Forelimb muscle (tissue), 1 donor: ENCODE data around the gene PRAMEF15. TPM values are rescaled to one million over a fixed set of nuclear protein-coding genes. Genes with fewer than 3 reads are reported as not detected.
"Not testable (repeated sequence)": the region's sequence is repeated elsewhere in the genome, so short reads cannot be mapped to it uniquely, and the experiment has no call there.

Experiments used
- DNase-seq: peaks from one replicate; pipeline ENCODE4 v3.0.0-alpha.2; 2013; ENCODE audit warnings: low read depth
- polyA plus RNA-seq: library from polyadenylated mRNA; unstranded; fragments of 120-200 nt; gene quantifications from one replicate; pipeline ENCODE4 v1.2.1, GENCODE V29; 2013; ENCODE audit not compliant: insufficient read length

PRAMEF15 gene
- polyA plus RNA-seq, result not detected

DNA sequence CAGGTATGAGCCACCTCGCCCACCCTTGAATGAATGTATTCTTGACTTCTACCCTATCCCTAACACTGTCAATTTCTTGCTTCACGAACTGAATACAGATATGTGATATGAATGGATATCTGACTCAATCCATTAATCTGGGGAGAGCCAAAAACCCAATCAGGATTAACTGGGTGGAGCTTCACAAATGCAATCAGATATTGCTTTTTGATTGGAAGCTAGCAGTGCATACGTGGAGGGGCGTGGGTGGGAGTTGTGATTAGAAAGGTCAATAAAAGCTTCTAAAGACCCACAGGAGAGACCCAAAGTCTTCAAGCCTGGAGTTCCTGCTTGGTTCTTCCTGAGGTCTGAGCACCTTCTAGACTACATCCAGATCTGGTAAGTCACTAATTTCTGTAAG lies at the start of gene PRAMEF15:
Gene PRAMEF15, plus strand, starts transcription at position 301 of the 400 bp plus-strand sequence. CDS start 2,827 bp downstream, outside the sequence.
- DNase-seq, result not testable (repeated sequence)

- not testable (repeated sequence) for DNase-seq
Measured at GRCh38 chr1:13277016-13277415, 38.4 kb upstream of the PRAMEF15 start.

DNA sequence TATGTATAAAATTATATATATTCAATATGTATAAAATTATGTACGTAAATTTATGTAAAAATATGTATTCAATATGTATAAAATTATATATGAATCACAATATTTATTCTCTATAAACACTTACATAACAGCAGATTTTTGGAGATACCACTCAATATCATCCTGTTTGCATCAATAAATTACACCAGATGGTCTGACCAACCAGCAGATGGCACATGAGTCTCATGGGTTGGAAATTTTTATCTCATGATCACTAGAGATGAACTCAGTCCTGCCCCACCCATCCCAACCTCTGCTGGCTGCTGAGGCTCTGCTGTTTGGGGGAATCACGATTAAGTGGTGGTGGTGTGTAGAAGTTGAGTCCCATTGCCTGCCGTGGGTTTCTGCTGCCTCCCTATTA lies 35.8 kb upstream of the PRAMEF15 start:
- DNase-seq, result not testable (repeated sequence)

GRCh38 chr1:13285037-13285436 lies 30.3 kb upstream of the PRAMEF15 start, which contains the start of gene PRAMEF8:
Gene PRAMEF8 (minus strand): TSS chr1:13285137. CDS start chr1:13284091, 1,046 bp downstream.
- not testable (repeated sequence) for DNase-seq

DNA sequence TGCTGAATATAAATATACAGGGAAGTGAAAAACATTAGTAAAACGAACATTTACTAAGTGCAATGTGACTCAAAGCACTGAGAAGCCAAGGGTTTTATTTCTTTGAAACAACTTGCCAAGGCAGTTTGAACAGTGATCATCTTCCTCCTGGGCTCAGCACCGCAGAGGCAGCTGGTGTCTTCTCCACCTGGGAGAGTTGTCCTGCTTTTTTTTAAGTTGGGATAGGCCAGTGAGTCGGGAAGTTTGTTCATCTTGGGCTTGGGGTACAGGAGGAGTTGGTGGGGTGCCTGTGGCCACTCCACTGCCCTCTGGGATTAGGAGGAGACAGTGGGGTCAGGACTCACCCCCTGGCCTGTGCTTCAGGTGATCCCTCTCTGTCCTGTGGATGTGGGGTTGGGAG lies 26.4 kb upstream of the PRAMEF15 start:
- DNase-seq, result not testable (repeated sequence)

DNA sequence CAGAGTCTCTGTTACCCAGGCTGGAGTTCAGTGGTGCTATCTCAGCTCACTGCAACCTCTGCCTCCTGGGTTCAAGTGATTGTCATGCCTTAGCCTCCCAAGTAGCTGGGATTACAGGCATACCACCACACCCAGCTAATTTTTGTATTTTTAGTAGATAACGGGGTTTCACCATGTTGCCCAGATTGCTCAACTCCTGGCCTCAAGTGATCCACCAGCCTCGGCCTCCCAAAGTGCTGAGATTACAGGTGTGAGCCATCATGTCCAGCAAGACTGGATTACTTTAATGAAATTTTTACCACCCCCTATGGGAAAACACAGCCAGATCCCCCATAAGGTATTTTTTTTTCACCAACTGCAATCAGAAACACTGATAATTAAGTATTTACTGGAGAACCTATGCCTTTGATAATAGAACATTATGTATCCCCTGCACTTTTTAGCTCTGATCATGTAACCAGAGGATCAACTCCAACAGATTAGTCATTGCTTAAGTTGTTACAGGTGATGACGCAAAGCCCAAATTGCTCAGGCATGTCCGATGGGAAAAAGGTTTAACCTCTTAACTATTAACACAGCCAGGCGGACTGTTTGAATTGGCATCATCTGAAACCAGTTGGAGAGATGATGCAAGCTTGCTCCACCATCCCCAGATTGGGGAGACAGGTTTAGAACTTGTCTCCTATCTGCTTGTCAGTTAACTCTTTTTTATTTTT lies 18.0 kb upstream of the PRAMEF15 start:
- not testable (repeated sequence) for DNase-seq

GRCh38 chr1:13298699-13299098 lies 16.7 kb upstream of the PRAMEF15 start:
- DNase-seq, result not testable (repeated sequence)

DNA sequence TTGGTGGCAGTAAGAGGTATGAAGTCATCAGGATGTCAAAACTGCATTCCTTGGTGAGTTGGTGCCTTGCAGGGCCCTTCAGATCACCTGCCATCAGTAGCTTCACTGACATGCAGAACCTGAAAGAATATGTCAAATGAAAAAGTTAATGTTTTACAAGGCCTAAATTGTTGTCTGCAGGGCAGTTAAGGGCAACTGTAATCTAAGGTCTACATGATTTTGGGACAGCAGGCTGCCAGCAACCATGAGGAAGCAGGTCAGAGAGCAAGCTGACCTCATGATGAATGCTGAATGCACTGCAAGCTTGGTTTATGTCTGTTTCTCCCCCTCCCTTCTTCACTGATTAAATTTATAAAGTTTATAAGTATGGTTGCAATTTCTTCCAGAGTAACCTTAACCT lies 13.2 kb upstream of the PRAMEF15 start:
- not testable (repeated sequence) for DNase-seq

DNA sequence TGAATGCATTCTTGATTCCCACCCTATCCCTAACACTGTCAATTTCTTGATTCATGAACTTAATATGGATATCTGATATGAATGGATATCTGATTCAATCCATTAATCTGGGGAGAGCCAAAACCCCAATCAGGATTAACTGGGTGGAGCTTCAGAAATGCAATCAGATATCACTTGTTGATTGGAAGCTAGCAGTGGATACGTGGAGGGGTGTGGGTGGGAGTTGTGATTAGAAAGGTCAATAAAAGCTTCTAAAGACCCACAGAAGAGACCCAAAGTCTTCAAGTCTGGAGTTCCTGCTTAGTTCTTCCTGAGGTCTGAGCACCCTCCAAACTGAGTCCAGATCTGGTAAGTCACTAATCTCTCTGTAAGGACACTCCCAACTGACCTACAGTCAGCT lies 12.1 kb upstream of the PRAMEF15 start, which contains the start of gene PRAMEF33:
Gene PRAMEF33, plus strand, starts transcription at position 301 of the 400 bp plus-strand sequence. CDS start 2,416 bp downstream, outside the sequence.
- not testable (repeated sequence) for DNase-seq

DNA sequence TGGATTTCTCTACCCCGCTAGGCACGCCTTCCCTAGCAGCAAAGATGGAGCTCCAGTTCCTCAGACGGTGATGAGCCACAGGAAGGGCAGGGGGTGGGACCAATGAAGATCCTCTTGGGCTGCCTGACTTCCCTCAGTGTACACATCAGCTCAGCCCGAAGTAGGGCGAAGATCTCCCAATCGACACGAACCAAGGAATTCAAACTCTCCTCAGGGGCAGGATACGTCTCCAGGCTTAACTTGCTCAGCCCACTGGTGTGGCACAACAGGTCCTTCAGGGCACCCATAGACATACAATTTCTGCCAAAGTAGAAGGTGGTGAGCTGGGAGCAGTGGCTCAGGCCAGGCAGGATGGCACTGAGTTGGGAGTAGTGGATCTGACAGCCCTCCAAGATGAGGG lies 27.1 kb downstream of the PRAMEF15 start:
- not testable (repeated sequence) for DNase-seq

DNA sequence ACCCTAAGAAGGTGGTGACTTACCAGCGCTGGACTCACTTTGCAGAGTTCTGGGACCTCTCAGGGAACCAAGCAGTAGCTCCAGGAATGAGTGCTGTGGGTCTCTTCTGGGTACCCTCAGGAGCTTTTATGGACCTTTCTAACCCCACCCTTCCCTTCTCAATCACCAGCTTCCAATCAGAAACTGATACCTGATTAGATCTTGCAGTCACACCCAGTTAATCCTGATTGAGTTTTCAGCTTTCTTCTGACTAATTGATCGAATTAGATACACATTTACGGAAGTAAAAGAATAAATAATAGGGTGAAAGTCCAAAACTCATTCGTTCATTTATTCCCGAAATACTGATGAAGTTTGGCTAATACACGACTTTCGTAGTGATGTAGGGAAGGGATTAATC lies 31.7 kb downstream of the PRAMEF15 start, which contains the start of gene PRAMEF14:
Gene PRAMEF14, minus strand, starts transcription at position 101 of the 400 bp plus-strand sequence. CDS start 1,820 bp downstream, outside the sequence.
- DNase-seq, result not testable (repeated sequence)

DNA sequence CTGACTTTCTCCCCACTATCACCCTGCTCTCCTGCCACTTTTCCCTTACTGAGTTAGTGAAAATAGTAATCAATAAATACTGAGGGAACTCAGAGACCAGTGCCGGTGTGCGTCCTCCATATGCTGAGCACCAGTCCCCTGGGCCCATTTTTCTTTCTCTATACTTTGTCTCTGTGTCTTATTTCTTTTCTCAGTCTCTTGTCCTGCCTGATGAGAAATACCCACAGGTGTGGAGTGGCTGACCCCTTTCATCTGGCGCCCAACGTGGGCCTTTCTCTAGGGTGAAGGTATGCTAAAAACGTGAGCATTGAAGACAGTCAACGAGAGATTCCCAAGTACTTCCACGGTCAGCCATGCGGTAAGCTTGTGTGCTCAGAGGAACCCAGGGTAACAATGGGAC lies 38.1 kb downstream of the PRAMEF15 start:
- DNase-seq, result not testable (repeated sequence)

GRCh38 chr1:13354475-13354874 lies 39.1 kb downstream of the PRAMEF15 start:
- DNase-seq, result not testable (repeated sequence)

- DNase-seq, result peak; percentile 16
Measured at GRCh38 chr1:13356774-13357173, 41.4 kb downstream of the PRAMEF15 start.

DNA sequence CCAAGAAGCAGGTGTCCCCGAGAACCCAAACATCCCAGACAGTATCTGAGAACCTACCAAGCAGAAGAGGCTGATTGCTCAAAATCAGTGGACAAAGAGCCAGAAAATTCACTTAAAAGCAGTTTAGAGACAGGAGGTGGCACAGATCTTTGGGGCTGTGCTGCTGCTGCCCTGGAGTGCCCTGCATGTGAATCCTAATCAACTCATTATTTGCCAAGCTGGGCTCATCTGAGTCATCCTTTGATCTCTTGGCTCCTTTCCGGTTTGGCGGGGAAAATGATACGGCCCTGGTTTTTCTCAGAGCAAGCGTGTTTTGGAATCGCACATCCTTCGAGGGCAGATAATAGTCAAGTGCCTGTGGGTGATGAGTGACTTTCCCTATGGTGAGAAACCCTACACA lies 47.0 kb downstream of the PRAMEF15 start:
- DNase-seq, result not testable (repeated sequence)

- not testable (repeated sequence) for DNase-seq
Measured at GRCh38 chr1:13364928-13365327, 49.5 kb downstream of the PRAMEF15 start.

GRCh38 chr1:13366536-13366935 lies 51.2 kb downstream of the PRAMEF15 start:
- DNase-seq, result not testable (repeated sequence)

- DNase-seq, result not testable (repeated sequence)
Measured at GRCh38 chr1:13368544-13368943, 53.2 kb downstream of the PRAMEF15 start.

Other genes with a start within 250 kb of the PRAMEF15 start
- not detected for gene PRAMEF25, start 244.8 kb upstream of the PRAMEF15 start, polyA plus RNA-seq
- not detected for gene HNRNPCL2, start 198.7 kb upstream of the PRAMEF15 start, polyA plus RNA-seq
- not detected for gene PRAMEF26, start 159.6 kb upstream of the PRAMEF15 start, polyA plus RNA-seq
- gene HNRNPCL4, start 149.9 kb upstream of the PRAMEF15 start, polyA plus RNA-seq, result 0.20 TPM
- gene PRAMEF9, start 143.7 kb upstream of the PRAMEF15 start, polyA plus RNA-seq, result not detected
- gene PRAMEF13, start 114.2 kb upstream of the PRAMEF15 start, polyA plus RNA-seq, result not detected
- not detected for gene PRAMEF18, start 89.4 kb upstream of the PRAMEF15 start, polyA plus RNA-seq
- gene PRAMEF5, start 61.4 kb upstream of the PRAMEF15 start, polyA plus RNA-seq, result not detected
- not detected for gene PRAMEF8, start 30.4 kb upstream of the PRAMEF15 start, polyA plus RNA-seq
- gene PRAMEF33, start 12.0 kb upstream of the PRAMEF15 start, polyA plus RNA-seq, result not detected
- gene PRAMEF14, start 31.6 kb downstream of the PRAMEF15 start, polyA plus RNA-seq, result not detected
- not detected for gene PRAMEF19, start 56.4 kb downstream of the PRAMEF15 start, polyA plus RNA-seq
- not detected for gene PRAMEF17, start 74.1 kb downstream of the PRAMEF15 start, polyA plus RNA-seq
- not detected for gene PRAMEF20, start 94.9 kb downstream of the PRAMEF15 start, polyA plus RNA-seq
- 42.3 TPM for gene LRRC38, start 198.4 kb downstream of the PRAMEF15 start, polyA plus RNA-seq